ENCODE results near the gene PIP. TPM values are rescaled to one million over a fixed set of nuclear protein-coding genes. Genes with fewer than 3 reads are reported as not detected.

PIP gene
- total RNA-seq, 1 experiment from 2014 or later, result not detected

DNA sequence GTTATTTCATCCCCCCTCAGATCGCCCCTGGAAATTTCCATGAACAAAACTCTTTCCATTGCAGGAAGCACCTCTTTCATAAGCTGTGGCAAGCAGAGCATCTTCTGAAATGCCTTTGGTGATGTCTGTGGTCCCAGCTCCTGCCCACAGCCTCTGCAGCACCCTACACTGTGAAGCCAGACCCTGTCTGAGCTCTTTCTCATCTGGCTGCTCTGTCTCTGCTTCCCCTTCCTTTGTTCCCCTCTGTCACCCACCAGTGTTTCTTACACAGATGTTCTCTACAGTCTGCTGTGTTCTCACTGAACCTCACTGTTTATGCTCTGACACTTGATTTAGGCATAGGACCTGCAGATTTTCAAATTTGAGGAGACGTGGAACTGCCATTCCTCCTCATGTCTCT, 49.5 kb downstream of the PIP start:
- Histone ChIP-seq H3K9me3 (peaks cover 10% of the 10 kb centered on the region), H3K27me3 (replicated peaks; ENCODE audit: control insufficient read depth, insufficient read depth, low read length) (no peaks in the 10 kb centered on the region), H3K4me3 (ENCODE audit: low read depth, low read length) (no peak overlapping the region), H3K36me3 (ENCODE audit: control insufficient read depth, insufficient read depth, low read length) (no peaks in the 10 kb centered on the region), H3K4me1 (no peaks in the 10 kb centered on the region)
- ChIA-PET POLR2A (no interaction called here), CTCF (no interaction called here)
- Mint-ChIP-seq H3K27me3 (ENCODE audit: insufficient read depth, unreplicated experiment) (peaks cover 18% of the 10 kb centered on the region), H3K4me3 (ENCODE audit: unreplicated experiment) (no peak overlapping the region), H3K9me3 (ENCODE audit: unreplicated experiment) (peaks cover 18% of the 10 kb centered on the region), H3K4me1 (ENCODE audit: low read depth, unreplicated experiment) (no peaks in the 10 kb centered on the region), H3K36me3 (ENCODE audit: insufficient read depth, unreplicated experiment) (no peaks in the 10 kb centered on the region), H3K27ac (ENCODE audit: unreplicated experiment) (no peak overlapping the region)
- no peak for DNase-seq
- BruUV-seq (replicated peaks), result no TSS peak
- intact Hi-C loops (cut with micrococcal nuclease; ENCODE audit: unreplicated experiment), result no loop called here
- TF ChIP-seq, protein P1, sequence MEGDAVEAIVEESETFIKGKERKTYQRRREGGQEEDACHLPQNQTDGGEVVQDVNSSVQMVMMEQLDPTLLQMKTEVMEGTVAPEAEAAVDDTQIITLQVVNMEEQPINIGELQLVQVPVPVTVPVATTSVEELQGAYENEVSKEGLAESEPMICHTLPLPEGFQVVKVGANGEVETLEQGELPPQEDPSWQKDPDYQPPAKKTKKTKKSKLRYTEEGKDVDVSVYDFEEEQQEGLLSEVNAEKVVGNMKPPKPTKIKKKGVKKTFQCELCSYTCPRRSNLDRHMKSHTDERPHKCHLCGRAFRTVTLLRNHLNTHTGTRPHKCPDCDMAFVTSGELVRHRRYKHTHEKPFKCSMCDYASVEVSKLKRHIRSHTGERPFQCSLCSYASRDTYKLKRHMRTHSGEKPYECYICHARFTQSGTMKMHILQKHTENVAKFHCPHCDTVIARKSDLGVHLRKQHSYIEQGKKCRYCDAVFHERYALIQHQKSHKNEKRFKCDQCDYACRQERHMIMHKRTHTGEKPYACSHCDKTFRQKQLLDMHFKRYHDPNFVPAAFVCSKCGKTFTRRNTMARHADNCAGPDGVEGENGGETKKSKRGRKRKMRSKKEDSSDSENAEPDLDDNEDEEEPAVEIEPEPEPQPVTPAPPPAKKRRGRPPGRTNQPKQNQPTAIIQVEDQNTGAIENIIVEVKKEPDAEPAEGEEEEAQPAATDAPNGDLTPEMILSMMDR (IDR thresholded peaks at IDR 0.05; ENCODE audit: insufficient read depth in 1 of 2, low read depth in 1 of 2, low read length in 1 of 2, severe bottlenecking in 1 of 2, unreplicated experiment in 1 of 2), result no peak

DNA sequence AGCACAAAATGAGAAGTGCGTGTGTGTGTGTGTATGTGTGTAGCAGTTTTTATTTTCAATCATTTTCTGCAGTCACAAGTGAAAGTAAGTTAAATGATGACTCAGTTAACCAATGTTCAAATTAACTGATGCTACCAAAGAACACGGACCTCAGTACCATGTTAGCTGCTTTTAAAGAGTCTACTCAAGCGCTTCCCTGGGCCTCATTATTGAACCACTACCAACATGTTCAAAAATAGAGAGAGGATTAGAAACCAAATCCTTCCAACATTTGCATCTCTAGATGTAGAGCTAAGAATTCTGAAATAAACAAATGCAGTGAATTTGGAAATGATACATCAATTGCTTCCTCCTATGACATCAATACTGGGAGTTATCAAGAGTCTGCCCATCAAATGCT, 51.1 kb downstream of the PIP start, which contains the start of gene TAS2R39:
TAS2R39 (plus strand) TSS at position 396 of the 400 bp plus-strand sequence; CDS start at position 396, 0 bp downstream.
- peaks cover 5% of the 10 kb centered on the region; the same call in 1 of the 2 replicates for H3K9me3 ChIP-seq
- Mint-ChIP-seq H3K27ac (ENCODE audit: unreplicated experiment) (no peak within 1 kb of the TSS), H3K36me3 (ENCODE audit: insufficient read depth, unreplicated experiment) (no peaks in the 10 kb centered on the region), H3K4me3 (ENCODE audit: unreplicated experiment) (no peak within 1 kb of the TSS), H3K4me1 (ENCODE audit: low read depth, unreplicated experiment) (no peaks in the 10 kb centered on the region), H3K27me3 (ENCODE audit: insufficient read depth, unreplicated experiment) (peaks cover 18% of the 10 kb centered on the region), H3K9me3 (ENCODE audit: unreplicated experiment) (peaks cover 6% of the 10 kb centered on the region)
- H3K36me3 ChIP-seq (ENCODE audit: control insufficient read depth, insufficient read depth, low read length), result no peaks in the 10 kb centered on the region
- H3K4me3 ChIP-seq (ENCODE audit: low read depth, low read length), result no peak within 1 kb of the TSS
- BruUV-seq (replicated peaks), result no TSS peak
- no peaks in the 10 kb centered on the region for H3K4me1 ChIP-seq
- intact Hi-C loops (cut with micrococcal nuclease; ENCODE audit: unreplicated experiment), result no loop called here
- CTCF ChIA-PET, result no interaction called here
- H3K27me3 ChIP-seq (replicated peaks; ENCODE audit: control insufficient read depth, insufficient read depth, low read length), result no peaks in the 10 kb centered on the region; the same call in 1 of the 2 replicates
- POLR2A ChIA-PET, result no interaction called here
- TF ChIP-seq, protein P1 (IDR thresholded peaks at IDR 0.05; ENCODE audit: insufficient read depth in 1 of 2, low read depth in 1 of 2, low read length in 1 of 2, severe bottlenecking in 1 of 2, unreplicated experiment in 1 of 2), result no peak
- no peak for DNase-seq

DNA sequence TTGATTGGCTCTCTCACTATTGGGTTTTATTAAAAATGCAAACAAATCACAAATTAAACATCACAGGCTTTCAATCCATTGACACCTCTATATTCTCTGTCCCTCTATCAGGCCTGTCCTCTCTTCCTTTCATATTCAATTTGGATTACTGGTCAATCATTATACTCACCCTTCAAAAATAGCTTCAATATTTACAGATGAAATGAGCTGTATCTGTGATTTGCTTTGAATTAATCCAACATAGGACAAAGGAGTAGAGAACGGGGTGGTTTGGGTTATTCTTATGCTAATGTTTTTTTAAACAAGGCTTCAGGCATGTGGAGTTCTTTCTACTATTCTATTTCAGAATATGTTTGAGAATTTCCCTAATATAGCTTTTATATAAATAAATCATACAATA, 53.7 kb downstream of the PIP start:
- no TSS peak for BruUV-seq (replicated peaks)

More for the DNA sequence above, 53.7 kb downstream of the PIP start:
- TF ChIP-seq, protein P1 (IDR thresholded peaks at IDR 0.05; ENCODE audit: insufficient read depth in 1 of 2, low read depth in 1 of 2, low read length in 1 of 2, severe bottlenecking in 1 of 2, unreplicated experiment in 1 of 2), result no peak
- CTCF ChIA-PET, result no interaction called here
- Histone ChIP-seq H3K27me3 (replicated peaks; ENCODE audit: control insufficient read depth, insufficient read depth, low read length) (no peaks in the 10 kb centered on the region; the same call in 1 of the 2 replicates), H3K9me3 (no peaks in the 10 kb centered on the region), H3K4me1 (no peaks in the 10 kb centered on the region), H3K36me3 (ENCODE audit: control insufficient read depth, insufficient read depth, low read length) (no peaks in the 10 kb centered on the region), H3K4me3 (ENCODE audit: low read depth, low read length) (no peak overlapping the region)
- no peak overlapping the region for H3K4me3 Mint-ChIP-seq (ENCODE audit: unreplicated experiment)
- intact Hi-C loops (cut with micrococcal nuclease; ENCODE audit: unreplicated experiment), result no loop called here
- H3K9me3 Mint-ChIP-seq (ENCODE audit: unreplicated experiment), result no peaks in the 10 kb centered on the region
- DNase-seq, result no peak
- no peaks in the 10 kb centered on the region for H3K36me3 Mint-ChIP-seq (ENCODE audit: insufficient read depth, unreplicated experiment)
- no peak overlapping the region for H3K27ac Mint-ChIP-seq (ENCODE audit: unreplicated experiment)
- no peaks in the 10 kb centered on the region for H3K4me1 Mint-ChIP-seq (ENCODE audit: low read depth, unreplicated experiment)
- POLR2A ChIA-PET, result no interaction called here
- H3K27me3 Mint-ChIP-seq (ENCODE audit: insufficient read depth, unreplicated experiment), result peaks cover 18% of the 10 kb centered on the region
